ENCODE data around the gene CMTM4. TPM values are rescaled to one million over a fixed set of nuclear protein-coding genes. Genes with fewer than 3 reads are reported as not detected.
A peak's percentile ranks its signal among the peaks of the same experiment; 100 is the strongest.

Gene CMTM4
- total and polyA plus RNA-seq, 2 experiments from 2014 or later, result 14.1 to 77.0 TPM

DNA sequence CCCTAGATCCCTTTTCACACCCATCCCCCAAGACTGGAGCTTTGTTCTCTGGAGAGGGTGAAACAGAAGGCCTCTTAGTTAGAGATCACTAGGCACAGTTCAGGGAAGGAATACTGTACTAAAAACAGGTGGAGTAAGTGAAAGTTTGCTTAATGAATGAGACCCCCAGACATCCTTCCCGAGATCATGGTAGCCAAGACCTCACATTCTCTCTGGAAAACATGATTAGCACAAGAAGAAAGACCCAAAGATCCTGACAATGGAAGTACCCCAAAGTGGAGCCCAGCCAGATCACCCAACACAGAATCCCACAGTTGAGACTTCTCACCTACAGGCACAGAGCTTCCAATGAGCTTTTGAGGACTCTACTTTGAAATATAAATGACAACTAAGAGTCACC is 3.4 kb upstream of the CMTM4 start:
- H3F3A ChIP-seq (replicated peaks; ENCODE audit: low read depth), result peaks cover 9% of the 10 kb centered on the region; the same call in 1 of the 2 replicates
- Mint-ChIP-seq H3K27me3 (ENCODE audit: insufficient read depth, low read depth, poor library complexity) (peaks cover 8% of the 10 kb centered on the region), H3K36me3 (ENCODE audit: low read depth) (no peaks in the 10 kb centered on the region; the same call in 2 of the 3 replicates), H3K4me1 (peaks cover 12% of the 10 kb centered on the region; the same call in 2 of the 3 replicates), H3K4me3 (no peak overlapping the region), H3K9me3 (no peaks in the 10 kb centered on the region), H3K27ac (no peak overlapping the region)
- no peak overlapping the region for H3K4me2 ChIP-seq
- no peak for DNase-seq (ENCODE audit: low spot score)
- H3K27me3 ChIP-seq (ENCODE audit: insufficient read depth), result peaks cover 12% of the 10 kb centered on the region; the same call in 1 of the 2 replicates
- no peak overlapping the region for H3K27ac ChIP-seq (ENCODE audit: low read depth)
- peaks cover 9% of the 10 kb centered on the region for H3K79me2 ChIP-seq (replicated peaks; ENCODE audit: insufficient read depth)
- no peak for TF ChIP-seq POLR2AphosphoS5 (IDR thresholded peaks at IDR 0.05; ENCODE audit: low read depth)
- TF ChIP-seq, protein P1, sequence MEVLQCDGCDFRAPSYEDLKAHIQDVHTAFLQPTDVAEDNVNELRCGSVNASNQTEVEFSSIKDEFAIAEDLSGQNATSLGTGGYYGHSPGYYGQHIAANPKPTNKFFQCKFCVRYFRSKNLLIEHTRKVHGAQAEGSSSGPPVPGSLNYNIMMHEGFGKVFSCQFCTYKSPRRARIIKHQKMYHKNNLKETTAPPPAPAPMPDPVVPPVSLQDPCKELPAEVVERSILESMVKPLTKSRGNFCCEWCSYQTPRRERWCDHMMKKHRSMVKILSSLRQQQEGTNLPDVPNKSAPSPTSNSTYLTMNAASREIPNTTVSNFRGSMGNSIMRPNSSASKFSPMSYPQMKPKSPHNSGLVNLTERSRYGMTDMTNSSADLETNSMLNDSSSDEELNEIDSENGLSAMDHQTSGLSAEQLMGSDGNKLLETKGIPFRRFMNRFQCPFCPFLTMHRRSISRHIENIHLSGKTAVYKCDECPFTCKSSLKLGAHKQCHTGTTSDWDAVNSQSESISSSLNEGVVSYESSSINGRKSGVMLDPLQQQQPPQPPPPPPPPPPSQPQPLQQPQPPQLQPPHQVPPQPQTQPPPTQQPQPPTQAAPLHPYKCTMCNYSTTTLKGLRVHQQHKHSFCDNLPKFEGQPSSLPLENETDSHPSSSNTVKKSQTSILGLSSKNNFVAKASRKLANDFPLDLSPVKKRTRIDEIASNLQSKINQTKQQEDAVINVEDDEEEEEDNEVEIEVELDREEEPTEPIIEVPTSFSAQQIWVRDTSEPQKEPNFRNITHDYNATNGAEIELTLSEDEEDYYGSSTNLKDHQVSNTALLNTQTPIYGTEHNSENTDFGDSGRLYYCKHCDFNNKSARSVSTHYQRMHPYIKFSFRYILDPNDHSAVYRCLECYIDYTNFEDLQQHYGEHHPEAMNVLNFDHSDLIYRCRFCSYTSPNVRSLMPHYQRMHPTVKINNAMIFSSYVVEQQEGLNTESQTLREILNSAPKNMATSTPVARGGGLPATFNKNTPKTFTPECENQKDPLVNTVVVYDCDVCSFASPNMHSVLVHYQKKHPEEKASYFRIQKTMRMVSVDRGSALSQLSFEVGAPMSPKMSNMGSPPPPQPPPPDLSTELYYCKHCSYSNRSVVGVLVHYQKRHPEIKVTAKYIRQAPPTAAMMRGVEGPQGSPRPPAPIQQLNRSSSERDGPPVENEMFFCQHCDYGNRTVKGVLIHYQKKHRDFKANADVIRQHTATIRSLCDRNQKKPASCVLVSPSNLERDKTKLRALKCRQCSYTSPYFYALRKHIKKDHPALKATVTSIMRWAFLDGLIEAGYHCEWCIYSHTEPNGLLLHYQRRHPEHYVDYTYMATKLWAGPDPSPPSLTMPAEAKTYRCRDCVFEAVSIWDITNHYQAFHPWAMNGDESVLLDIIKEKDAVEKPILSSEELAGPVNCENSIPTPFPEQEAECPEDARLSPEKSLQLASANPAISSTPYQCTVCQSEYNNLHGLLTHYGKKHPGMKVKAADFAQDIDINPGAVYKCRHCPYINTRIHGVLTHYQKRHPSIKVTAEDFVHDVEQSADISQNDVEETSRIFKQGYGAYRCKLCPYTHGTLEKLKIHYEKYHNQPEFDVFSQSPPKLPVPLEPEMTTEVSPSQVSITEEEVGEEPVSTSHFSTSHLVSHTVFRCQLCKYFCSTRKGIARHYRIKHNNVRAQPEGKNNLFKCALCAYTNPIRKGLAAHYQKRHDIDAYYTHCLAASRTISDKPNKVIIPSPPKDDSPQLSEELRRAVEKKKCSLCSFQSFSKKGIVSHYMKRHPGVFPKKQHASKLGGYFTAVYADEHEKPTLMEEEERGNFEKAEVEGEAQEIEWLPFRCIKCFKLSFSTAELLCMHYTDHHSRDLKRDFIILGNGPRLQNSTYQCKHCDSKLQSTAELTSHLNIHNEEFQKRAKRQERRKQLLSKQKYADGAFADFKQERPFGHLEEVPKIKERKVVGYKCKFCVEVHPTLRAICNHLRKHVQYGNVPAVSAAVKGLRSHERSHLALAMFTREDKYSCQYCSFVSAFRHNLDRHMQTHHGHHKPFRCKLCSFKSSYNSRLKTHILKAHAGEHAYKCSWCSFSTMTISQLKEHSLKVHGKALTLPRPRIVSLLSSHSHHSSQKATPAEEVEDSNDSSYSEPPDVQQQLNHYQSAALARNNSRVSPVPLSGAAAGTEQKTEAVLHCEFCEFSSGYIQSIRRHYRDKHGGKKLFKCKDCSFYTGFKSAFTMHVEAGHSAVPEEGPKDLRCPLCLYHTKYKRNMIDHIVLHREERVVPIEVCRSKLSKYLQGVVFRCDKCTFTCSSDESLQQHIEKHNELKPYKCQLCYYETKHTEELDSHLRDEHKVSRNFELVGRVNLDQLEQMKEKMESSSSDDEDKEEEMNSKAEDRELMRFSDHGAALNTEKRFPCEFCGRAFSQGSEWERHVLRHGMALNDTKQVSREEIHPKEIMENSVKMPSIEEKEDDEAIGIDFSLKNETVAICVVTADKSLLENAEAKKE (CRISPR knock-in tag; IDR thresholded peaks at IDR 0.05), result no peak
- TF ChIP-seq, protein P2, sequence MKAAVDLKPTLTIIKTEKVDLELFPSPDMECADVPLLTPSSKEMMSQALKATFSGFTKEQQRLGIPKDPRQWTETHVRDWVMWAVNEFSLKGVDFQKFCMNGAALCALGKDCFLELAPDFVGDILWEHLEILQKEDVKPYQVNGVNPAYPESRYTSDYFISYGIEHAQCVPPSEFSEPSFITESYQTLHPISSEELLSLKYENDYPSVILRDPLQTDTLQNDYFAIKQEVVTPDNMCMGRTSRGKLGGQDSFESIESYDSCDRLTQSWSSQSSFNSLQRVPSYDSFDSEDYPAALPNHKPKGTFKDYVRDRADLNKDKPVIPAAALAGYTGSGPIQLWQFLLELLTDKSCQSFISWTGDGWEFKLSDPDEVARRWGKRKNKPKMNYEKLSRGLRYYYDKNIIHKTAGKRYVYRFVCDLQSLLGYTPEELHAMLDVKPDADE (IDR thresholded peaks at IDR 0.05), result no peak
- no peak overlapping the region for H3K4me3 ChIP-seq
- 0 out of 2 replicates have a peak, but pooled peaks cover 4% of the 10 kb centered on the region for H4K20me1 ChIP-seq (replicated peaks; ENCODE audit: insufficient read depth)
- peaks cover 12% of the 10 kb centered on the region for H3K4me1 ChIP-seq (ENCODE audit: insufficient read depth)
- H3K36me3 ChIP-seq (ENCODE audit: insufficient read depth), result no peaks in the 10 kb centered on the region
- H3K9me2 ChIP-seq (ENCODE audit: insufficient read depth), result no peaks in the 10 kb centered on the region
- peak overlapping the region; percentile 23; the same call in 1 of the 2 replicates for H2AFZ ChIP-seq
- no peak for ATAC-seq

DNA sequence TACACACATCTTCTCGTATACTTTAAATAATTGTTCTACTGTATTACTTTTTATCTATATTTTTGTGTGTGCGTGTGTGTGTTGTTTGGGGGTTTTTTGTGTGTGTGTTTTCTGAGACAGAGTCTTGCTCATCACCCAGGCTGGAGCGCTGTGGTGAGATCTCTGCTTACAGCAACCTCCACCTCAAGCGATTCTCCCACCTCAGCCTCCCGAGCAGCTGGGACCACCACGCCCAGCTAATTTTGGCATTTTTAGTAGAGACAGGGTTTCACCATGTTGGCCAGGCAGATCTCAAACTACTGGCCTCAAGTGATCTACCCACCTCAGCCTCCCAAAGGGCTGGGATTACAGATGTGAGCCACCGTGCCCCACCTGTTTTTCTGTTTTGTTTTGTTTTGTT is 1.5 kb upstream of the CMTM4 start:
- Histone ChIP-seq H3K27ac (ENCODE audit: low read depth) (no peak overlapping the region), H3K4me1 (ENCODE audit: insufficient read depth) (peaks cover 25% of the 10 kb centered on the region), H4K20me1 (replicated peaks; ENCODE audit: insufficient read depth) (0 out of 2 replicates have a peak, but pooled peaks cover 4% of the 10 kb centered on the region), H3K4me2 (no peak overlapping the region), H3K36me3 (ENCODE audit: insufficient read depth) (no peaks in the 10 kb centered on the region), H3K9me2 (ENCODE audit: insufficient read depth) (no peaks in the 10 kb centered on the region), H3K27me3 (ENCODE audit: insufficient read depth) (peaks cover 12% of the 10 kb centered on the region; the same call in 1 of the 2 replicates), H2AFZ (no peak overlapping the region), H3K79me2 (replicated peaks; ENCODE audit: insufficient read depth) (peaks cover 24% of the 10 kb centered on the region), H3F3A (replicated peaks; ENCODE audit: low read depth) (peaks cover 9% of the 10 kb centered on the region; the same call in 1 of the 2 replicates), H3K4me3 (no peak overlapping the region)
- no peak overlapping the region for H3K27ac Mint-ChIP-seq
- peaks cover 13% of the 10 kb centered on the region for H3K27me3 Mint-ChIP-seq (ENCODE audit: insufficient read depth, low read depth, poor library complexity)
- DNase-seq (ENCODE audit: low spot score), result no peak
- peaks cover 6% of the 10 kb centered on the region; the same call in 1 of the 3 replicates for H3K36me3 Mint-ChIP-seq (ENCODE audit: low read depth)
- no peak for ATAC-seq
- H3K9me3 Mint-ChIP-seq, result no peaks in the 10 kb centered on the region
- H3K4me1 Mint-ChIP-seq, result peaks cover 28% of the 10 kb centered on the region
- H3K4me3 Mint-ChIP-seq, result peak overlapping the region; percentile 84; the same call in 1 of the 3 replicates
- TF ChIP-seq POLR2AphosphoS5 (IDR thresholded peaks at IDR 0.05; ENCODE audit: low read depth) (no peak), EZH2phosphoT487 (IDR thresholded peaks at IDR 0.05; ENCODE audit: unreplicated experiment) (no peak)
- TF ChIP-seq, protein P1 (CRISPR knock-in tag; IDR thresholded peaks at IDR 0.05), result no peak

All from GM23338 (cell line).